ENCODE data around the gene SUSD4.

SUSD4 gene

GRCh38 chr1:223208164-223209076, 155.6 kb downstream of the SUSD4 start:
- peak; percentile 40 for DNase-seq

GRCh38 chr1:223207293-223208066, 156.5 kb downstream of the SUSD4 start:
- peak; percentile 63 for DNase-seq

DNA sequence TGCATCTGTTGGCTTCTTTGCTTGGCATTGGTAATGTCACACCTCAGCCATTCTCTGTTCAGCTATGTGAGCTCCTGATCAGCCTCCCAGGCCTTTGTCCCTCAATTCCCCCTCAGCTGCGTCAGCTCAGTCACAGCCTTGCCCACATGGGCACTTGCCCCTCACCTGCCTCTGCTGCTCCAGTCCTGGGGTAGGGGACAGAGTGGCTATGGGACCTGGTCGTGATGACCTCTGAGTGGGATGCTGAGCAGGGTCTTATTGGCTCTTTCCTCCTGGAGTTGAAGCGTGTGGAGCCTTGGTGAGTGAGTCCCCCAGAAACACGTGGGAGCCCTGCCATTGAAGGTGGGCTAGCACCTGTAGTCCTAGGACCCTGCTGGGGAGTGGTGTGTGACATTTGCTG, 159.6 kb downstream of the SUSD4 start:
- no peak for DNase-seq

DNA sequence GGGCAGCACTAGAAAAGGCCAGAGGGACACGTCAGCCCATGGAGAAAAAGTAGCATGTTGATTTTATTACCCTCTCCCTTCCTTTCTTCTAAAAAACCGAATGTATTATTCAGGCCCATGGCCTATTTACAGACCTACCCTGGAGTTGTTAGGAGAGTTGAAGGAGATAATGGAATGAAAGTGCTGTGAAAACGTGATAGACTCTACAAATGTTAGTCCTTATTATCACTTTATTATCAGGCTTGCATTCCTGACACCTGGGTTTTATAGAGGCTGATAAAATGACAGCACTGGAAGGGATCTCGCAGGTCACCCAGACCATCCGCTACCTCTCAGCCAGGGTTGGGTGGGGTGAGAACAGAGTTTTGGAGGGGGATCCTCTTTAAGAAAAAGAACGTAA, 160.3 kb downstream of the SUSD4 start:
- DNase-seq: no peak

- DNase-seq: no peak
These were observed 161.0 kb downstream of the SUSD4 start for GRCh38 chr1:223203034-223203408.

DNA sequence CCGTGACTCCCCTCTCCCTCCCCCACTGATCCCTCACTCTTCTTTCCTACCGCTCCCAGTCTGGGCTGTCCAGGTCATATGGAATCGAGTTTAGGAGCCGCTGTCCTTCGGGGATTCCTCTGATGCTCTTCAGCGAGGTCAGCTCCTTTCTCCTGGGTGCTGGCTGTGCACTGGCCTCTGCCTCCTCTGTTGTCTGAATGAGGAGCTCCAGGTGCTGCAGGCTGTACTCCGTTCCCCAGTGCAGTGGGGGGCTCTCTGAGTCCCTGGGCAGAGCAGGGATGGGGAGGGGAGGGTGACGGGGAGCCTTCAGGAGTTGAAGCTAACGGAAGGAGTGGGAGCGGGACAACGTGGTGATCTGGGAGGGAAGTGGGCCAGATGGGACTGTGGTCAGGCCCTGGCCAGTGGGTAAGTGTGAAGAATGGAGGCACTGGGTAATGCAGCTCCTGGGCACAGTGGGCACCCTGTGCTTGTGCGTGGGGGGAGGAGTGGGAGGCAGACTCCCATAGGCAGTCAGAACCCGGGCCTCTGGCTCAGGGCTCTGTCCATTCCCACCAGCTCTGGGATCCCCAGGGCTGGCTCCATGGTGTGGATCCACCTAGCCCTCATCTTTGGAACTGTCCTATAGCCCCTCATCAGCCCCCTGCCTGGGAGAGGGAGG, 161.5 kb downstream of the SUSD4 start:
- no peak for DNase-seq

GRCh38 chr1:223201967-223202366, 162.0 kb downstream of the SUSD4 start:
- DNase-seq: no peak

DNA sequence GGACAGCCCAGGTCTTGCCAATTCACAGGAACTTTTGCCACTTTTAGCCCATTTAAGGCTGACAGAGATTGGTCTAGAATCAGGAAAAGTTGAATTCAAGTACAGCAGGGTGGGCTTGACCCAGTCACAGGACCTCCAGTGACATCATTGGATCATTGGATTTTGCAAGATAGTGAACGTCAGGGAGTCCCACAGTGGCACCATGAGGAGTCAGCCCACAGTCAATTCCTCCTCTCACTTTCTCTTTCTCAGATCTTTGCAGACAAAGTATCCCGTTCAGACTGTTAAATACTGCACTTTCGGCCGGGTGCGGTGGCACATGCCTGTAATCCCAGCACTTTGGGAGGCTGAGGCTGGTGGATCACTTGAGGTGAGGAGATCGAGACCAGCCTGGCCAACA, 163.1 kb downstream of the SUSD4 start:
- no peak for DNase-seq

DNA sequence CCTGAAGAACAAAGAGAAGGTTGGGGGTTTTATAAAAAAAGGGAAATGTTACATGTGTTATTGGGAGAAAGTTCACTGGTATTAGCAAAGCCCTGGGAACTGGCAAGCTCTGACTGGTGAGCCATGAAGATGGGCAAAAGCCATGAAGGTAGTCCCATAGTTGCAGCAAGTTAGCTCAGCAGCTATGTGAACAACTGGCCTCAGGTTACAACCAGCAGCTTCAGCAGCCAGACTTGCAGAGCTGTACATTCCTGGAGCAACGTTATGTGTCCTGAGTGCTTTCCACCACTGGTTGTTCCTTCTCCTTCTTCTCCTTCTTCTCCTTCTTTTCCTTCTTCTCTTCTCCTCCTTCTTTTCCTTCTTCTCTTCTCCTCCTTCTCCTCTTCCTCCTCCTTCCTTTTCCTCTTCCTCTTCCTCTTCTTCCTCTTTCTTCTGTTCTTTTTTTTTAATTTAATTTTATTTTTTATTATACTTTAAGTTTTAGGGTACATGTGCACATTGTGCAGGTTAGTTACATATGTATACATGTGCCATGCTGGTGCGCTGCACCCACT, 164.8 kb downstream of the SUSD4 start:
- peak; percentile 9 for DNase-seq

DNA sequence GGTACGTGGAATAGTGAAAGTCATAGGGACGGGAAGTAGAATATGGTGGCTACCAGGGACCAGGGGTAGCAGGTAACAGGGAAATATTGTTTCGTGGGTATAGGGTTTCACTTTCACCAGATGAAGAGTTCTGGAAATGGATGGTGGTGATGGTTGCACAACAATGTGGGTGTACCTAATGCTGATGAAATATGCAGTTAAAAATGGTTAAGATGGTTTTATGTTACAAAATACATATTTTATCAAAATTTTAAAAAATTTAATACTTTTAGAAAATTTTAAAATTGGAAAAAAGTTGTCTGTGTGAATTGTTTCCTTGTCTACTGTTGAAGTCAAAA, 165.4 kb downstream of the SUSD4 start:
- no peak for DNase-seq

- no peak for DNase-seq
These were observed 165.9 kb downstream of the SUSD4 start for GRCh38 chr1:223197923-223198627.

DNA sequence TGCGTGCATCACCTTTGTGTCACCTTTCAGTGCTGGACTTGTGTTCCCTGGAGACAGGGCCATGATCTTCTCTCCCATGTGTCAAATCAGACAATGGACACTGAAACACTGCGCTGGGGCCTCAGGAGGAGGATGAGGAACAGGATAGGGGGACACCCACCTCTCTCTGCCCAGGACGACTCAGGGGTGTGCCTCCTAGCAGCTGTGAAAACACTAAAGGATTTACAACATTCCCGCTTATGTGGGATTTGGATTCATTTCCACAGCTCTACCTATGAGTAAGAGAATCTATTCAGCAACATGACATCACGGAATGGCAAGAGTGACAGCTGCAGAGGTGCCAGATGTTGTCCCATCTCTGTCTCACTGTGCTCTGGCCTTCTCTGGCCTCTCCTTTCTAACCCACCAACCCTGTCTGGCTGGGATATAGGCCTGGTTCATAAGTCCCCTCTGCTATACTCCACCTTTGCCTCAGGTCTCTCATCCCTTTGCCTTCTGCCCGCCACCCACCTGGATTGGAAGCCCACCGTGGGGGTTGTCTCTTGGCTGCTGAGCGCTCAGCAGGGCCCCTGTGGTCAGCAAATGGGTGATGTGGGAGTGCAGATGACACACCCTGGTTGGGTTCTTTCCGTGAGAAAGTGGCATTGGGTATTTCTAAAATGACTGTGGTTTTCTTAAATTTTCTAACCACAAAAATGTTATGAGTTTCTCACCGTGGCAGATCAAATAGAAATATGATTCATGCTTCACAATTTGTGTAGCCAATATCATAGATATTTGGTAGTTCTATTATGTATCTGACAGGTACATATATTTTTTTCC, 173.9 kb downstream of the SUSD4 start:
- peak; percentile 38 for DNase-seq

- DNase-seq: no peak
These were observed 174.5 kb downstream of the SUSD4 start for GRCh38 chr1:223189525-223189902.

DNA sequence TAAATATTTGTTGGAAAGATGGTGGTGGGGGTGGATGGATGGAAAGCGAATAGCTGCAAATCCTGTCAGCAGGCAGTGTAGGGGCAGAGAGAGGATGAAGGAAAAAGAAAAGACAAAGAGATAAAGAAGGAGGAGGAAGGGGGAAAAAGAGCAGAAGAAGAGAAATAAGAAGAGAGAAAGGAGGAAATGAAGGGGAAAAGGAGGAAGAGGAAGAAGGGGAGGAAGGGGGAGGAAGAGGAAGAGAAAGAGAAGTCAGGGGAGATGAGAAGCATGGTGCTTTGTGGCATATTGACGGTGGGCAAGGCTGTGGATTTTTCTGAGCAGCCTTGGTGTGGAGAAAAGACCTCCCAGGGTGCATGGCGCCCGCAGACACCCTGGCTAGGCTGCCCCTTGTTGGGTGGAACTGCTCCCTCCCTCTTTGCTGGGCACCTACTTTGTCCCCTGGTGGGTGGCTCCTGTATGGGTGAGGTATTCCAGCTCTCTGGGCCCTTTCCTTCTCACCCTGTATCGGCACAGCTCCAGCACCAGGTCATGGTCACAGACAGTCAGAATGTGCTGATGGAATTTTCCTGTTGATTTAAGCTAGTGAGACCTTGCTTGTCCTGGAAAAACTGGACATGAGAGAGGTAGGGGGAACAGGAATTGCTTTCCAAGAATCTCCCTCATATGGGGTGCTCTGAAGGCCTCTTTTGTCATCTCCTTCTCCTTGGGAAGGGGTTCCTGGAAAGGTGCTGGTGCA, 175.2 kb downstream of the SUSD4 start:
- no peak for DNase-seq

GRCh38 chr1:223186800-223187199, 177.2 kb downstream of the SUSD4 start:
- DNase-seq: no peak

GRCh38 chr1:223183268-223183862, 180.6 kb downstream of the SUSD4 start:
- peak; percentile 20 for DNase-seq

DNA sequence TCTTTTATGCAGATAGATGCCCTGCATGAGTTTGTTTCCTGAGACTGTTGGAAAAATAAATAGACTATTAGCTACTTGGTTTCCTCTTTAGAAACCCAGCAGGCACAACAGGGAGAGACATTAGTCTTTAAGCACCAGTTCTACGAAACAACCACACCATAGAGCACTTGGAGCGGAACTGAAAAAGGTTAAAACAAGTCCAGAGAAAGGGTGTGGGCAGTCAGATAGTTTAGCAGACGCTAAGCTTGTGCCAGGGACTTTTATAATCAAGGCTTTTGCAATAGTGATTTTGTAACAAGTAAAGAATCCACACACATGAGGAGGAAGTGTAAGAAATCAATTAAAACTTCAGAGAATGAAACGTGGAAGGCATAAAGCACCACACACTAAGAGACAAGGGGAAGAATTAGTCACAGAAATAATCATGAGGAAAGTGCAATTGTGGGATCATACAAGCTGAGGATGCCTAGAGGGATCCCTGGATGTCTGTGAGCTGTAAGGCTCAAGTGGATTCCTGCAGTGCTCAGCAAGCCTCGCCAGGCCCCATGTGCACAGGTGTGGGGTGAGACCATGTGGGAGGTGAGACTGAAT, 183.2 kb downstream of the SUSD4 start:
- DNase-seq: peak; percentile 40

GRCh38 chr1:223179786-223180185, 184.2 kb downstream of the SUSD4 start:
- DNase-seq: no peak

DNA sequence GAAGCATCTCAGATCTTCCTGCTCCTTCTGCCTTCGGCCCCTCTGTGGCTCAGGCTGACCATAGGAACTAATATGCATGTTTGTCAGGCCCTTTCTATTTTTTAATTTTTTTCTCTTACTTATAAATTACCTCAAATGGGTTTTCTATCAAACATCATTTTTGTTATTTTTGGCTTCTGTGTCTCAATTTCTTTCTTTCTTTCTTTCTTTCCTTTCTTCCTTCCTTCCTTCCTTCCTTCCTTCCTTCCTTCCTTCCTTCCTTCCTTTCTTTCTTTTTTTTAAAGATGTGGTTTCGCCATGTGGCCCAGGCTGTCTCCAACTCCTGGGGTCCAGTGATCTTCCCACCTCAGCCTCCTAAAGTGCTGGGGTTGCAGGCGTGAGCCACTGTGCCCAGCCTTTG, 184.7 kb downstream of the SUSD4 start:
- DNase-seq: no peak

DNA sequence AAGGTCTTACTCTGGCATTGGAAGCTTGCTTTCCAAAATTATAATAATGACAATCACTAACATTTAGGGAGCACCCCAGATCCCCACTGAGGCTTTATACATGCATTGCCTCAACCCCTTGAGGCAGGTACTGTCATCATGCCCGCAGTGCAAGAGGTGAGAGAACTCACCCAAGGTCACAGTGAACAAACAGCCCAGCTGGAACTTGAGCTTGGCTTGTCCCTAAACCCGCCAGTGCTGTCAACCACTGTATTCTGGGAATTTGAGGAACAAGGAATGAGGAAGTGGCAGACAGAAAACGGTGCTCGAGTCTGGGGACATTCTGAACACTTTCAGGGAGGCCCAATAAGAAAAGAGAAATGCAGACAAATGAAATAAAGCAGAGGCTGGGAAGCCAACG, 186.3 kb downstream of the SUSD4 start:
- no peak for DNase-seq

Measured in fibroblast of skin of abdomen (primary cell).